Suppressor macrophage treated with lipopolysaccharide for 4 hours (primary cell): ENCODE results near the gene GUCA2B.

Experiments used
- DNase-seq: peaks from one replicate; pipeline ENCODE4 v3.0.0-alpha.2; 2020

The GUCA2B gene

DNA sequence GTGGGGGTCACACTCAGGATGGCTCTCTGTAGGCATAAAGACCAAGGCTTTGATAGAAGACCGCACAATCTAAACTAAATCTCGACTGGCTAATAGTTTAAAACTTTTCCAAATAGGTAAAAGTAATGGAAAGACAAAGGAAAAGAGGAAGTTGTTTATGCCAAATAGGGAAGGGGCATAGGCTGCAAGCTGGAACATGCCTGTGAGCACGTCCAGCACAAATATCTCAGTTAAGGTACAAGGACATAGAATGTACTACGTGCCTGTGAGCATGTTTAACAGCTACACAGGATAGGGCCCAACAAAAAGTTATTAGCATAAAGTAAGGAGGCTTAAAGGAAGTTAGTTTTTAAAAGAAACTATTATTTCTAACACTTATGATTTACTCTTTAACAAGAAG lies 38.9 kb downstream of the GUCA2B start:
- no peak for DNase-seq

DNA sequence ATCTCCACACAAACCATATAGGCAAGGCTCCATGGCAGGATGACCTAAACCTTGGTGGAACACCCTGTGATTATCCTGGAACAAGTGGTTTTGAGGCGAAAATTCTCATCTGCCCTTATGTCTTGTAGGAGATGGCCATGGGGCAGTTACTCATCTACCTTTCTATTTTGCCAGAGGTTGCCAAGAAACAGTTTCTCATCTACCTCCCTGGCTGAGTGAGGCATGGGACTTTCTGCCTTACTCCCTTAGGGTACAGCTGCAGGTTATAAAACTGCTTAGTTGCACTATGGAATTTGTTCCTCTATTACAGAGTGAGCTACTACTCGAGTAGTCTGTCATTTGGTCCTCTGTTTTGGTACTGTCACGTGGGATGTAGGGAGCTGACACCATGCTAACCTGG lies 42.6 kb downstream of the GUCA2B start:
- DNase-seq: no peak

DNA sequence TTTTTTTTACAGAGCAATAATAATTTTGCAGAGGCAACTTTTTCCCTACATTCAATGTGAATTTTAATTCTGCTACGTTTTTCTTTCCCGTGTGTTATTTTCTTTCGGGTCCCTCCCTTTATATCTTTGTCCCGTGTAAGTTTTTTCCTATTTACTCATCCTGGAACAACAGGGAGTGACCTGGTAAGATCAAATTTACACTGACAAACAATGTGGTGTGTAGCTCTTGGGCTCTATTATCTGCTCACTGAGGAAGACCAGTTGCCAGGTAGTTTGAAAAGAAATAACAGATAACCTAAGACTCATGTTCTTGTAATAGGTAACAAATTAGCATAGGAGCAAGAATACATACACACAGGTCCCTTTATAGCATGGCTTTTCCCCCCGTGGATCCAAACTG lies 45.0 kb downstream of the GUCA2B start:
- no peak for DNase-seq

DNA sequence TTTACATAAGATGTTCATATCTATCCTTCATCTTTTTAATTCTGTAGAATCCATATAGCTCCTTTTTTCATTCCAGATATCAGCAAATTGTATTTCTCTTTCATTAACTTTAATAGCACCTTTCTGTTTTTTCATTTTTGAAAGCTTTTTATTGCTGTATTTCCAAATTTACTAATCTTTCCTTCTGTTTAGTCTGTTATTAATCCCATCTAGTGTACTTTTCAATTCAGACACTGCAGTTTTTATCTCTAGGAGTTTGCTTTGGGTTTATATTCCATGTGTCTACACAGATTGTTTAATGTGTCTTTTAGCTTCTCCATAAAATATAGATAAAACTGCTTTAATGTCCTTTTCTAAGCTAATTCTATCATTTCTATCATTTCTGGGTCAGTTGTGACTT lies 48.8 kb downstream of the GUCA2B start:
- no peak for DNase-seq
